ENCODE results near the gene PRF1. TPM values are rescaled to one million over a fixed set of nuclear protein-coding genes. Genes with fewer than 3 reads are reported as not detected.
"Not testable (repeated sequence)": the region's sequence is repeated elsewhere in the genome, so short reads cannot be mapped to it uniquely, and the experiment has no call there.

PRF1 gene
- polyA plus RNA-seq (ENCODE audit: insufficient read length in 4 of 4) = 1 to 10 TPM in 1 of 4 donors, under 1 TPM in 3; 0.32 to 1.4 (median 0.84) TPM

DNA sequence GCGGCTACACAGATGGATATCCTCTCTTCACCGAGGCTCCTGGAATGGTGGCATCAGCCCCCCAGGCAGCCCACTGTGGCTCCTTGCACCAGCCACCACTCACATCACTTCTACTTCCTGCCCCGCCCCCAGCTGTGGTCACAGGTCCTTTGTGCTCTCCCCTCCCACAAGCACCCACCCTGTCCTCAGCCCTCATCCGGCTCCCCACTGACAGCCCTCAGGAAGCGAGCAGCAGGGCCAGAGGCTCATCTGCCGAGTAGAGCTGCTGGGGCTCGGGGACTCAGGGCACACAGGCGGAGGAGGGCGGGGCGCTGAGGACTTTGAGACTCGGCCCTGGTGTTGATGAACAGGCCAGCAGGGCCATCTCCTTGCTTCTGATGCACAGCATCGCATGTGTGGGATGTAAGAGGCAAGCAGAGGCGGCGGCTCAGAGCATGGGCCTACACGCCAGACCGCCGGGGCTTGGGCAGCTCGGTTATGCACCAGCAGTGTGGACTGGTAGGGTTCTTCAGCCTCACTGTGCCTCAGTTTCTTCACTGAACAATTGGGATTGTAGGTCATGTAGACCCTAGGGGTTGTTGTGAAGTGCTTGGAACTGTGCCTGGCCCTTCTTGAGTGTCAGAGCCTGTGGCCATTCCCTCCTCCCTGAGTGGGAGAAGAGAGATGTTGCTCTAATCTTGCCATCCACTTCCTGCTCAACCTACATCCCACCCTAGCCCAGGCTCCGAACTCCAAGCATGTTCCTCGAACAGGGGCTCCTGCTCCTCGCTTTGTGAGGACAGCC is at the start of gene PRF1:
PRF1 (minus strand) TSS at position 77 of the 784 bp plus-strand sequence. CDS start 1,839 bp downstream, outside the sequence.
- DNase-seq (ENCODE audit: low read depth in 4 of 4, low spot score in 3 of 4) = no peak

DNA sequence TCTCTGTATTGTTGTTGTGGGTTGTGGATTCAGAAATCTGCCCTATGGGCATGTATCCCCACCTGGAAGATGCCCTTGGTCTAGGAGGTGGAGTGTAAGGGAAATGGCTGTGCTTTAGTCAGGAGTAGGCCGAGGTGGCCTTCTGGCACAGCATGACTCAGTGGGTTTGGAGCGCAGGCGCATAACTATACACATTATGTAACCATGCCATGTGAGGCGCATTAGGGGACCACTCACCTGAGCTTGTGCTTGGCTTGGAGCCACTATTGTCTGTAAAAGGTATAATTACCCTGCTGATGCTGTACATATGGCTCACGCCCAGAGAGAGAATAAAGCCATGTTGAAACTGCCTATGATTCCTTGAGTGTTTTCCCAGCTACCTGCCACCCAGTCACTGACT is 49.1 kb upstream of the PRF1 start:
- no peak for DNase-seq (ENCODE audit: low read depth in 4 of 4, low spot score in 3 of 4)

DNA sequence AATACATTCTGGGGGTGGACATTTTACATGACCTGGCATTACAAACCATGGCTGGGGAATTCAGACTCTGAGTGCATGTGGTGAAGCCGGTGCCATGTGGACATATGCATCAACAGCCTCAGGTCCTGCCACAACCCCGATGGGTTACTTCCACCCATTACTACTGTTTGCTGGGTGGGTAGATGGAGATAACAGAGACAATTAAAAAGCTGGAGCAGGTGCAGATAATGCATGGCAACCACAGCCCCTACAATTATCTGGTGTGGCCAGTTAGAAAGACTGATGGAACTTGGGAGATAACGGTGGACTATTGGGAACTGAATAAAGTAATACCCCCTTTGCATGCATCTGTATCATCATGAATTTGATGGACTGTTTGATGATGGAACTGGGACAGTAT is 48.2 kb upstream of the PRF1 start:
- DNase-seq (ENCODE audit: low read depth in 4 of 4, low spot score in 3 of 4) = no peak

DNA sequence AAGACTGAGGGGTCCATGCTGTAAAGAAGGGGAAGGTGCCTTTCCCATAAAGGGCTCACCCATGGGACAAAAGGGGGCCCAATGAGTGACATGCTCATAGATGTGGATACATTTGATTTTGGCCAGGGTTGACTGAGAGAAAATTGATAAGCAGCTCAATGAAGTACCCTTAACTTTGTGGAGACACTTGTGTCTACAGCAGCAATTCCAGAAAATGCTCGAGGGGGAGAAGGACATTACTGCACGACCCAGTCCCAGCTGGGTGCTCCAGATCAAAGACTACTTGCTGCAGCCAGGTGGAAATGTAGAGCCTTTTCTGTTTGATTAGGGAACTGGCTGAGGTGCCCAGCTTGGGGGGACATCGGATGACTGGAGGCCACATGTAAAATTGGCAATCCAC is 47.6 kb upstream of the PRF1 start:
- DNase-seq (ENCODE audit: low read depth in 4 of 4, low spot score in 3 of 4) = no peak

DNA sequence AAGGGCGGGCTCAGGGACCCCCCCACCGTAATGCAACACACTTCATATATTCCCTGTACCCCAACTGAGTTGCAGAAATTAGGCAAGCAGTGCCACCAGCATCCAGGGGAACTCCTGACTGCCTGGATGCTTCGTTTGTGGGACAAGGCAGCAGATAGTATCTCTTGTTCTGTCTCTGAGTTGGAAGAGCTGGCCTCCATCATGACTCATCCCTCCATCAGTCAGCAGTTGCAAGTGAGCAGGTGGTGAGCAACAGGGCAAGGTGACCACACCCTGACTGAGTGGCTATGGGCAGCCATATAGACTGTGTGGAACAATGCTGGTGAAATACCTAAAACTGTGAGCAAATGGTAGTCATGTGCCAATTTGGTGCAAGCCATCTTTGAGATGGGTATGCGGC is 47.0 kb upstream of the PRF1 start:
- no peak for DNase-seq (ENCODE audit: low read depth in 4 of 4, low spot score in 3 of 4)

DNA sequence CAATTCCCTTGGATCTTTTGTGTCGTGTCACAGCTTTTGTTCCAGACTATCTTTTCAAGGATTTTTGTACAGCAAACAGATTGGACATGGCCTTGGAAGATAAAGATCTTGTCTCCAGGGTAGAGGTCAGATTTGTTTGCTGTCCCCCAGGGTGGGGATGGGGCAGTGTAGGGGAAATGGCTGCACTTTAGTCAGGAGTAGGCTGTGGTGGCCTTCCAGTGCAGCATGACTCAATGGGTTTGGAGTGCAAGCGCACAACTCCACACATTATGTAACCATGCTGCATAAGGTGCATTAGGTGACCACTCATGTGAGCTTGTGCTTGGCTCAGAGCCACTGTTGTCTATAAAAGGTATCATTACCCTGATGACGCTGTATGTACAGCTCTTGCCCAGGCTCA is 45.9 kb upstream of the PRF1 start:
- DNase-seq (ENCODE audit: low read depth in 4 of 4, low spot score in 3 of 4) = no peak

DNA sequence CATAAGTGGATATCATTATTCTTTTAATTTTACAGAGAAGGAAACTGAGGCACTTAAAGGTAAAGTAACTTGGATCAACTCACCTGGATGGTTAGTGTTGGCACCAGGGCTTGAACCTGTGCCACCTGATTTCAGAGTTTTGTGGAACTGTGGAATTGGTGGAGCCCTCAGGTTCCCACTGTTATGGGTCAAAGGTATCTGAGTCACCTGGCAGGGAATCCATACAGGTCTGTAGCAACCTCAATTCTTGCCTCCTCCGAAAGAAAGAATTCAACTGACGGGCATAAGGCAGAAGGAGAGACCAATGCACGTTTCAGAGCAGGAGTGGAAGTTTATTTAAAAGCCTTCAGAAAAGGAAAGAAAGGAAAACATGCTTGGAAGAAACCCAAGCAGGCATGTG is 44.5 kb upstream of the PRF1 start:
- no peak for DNase-seq (ENCODE audit: low read depth in 4 of 4, low spot score in 3 of 4)

DNA sequence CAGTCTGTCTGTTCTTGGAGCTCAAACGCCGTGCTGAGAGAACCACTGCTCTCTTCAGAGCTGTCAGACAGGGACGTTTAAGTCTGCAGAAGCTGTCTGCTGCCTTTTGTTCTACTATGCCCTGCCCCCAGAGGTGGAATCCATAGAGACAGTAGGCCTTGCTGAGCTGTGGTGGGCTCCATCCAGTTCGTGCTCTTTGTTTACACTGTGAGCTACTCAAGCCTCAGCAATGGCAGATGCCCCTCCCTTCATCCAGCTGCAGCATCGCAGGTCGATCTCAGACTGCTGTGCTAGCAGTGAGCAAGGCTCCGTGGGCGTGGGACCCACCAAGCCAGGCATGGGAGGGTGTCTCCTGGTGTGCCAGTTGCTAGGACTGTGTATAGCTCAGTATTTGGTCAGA is 42.4 kb upstream of the PRF1 start:
- DNase-seq (ENCODE audit: low read depth in 4 of 4, low spot score in 3 of 4) = not testable (repeated sequence)

DNA sequence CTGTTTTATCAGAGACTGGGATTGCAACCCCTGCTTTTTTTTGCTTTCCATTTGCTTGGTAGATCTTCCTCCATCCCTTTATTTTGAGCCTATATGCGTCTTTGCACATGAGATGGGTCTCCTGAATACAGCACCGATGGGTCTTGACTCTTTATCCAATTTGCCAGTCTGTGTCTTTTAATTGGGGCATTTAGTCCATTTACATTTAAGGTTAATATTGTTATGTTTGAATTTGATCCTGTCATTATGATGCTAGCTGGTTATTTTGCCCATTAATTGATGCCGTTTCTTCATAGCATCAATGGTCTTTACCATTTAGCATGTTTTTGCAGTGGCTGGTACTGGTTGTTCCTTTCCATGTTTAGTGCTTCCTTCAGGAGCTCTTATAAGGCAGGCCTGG is 40.7 kb upstream of the PRF1 start:
- not testable (repeated sequence) for DNase-seq (ENCODE audit: low read depth in 4 of 4, low spot score in 3 of 4)

DNA sequence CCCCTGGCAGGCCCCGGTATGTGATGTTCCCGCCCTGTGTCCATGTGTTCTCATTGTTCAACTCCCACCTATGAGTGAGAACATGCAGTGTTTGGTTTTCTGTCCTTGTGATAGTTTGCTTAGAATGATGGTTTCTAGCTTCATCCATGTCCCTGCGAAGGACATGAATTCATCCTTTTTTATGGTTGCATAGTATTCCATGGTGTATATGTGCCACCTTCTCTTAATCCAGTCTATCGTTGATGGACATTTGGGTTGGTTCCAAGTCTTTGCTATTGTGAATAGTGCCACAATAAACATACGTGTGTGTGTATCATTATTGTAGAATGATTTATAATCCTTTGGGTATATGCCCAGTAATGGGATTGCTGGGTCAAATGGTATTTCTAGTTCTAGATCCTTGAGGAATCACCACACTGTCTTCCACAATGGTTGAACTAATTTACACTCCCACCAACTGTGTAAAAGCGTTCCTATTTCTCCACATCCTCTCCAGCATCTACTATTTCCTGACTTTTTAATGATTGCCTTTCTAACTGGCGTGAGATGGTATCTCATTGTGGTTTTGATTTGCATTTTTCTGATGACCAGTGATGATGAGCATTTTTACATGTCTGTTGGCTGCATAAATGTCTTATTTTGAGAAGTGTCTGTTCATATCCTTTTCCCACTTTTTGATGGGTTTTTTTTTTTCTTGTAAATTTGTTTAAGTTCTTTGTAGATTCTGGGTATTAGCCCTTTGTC is 37.3 kb upstream of the PRF1 start:
- DNase-seq (ENCODE audit: low read depth in 4 of 4, low spot score in 3 of 4) = not testable (repeated sequence)

DNA sequence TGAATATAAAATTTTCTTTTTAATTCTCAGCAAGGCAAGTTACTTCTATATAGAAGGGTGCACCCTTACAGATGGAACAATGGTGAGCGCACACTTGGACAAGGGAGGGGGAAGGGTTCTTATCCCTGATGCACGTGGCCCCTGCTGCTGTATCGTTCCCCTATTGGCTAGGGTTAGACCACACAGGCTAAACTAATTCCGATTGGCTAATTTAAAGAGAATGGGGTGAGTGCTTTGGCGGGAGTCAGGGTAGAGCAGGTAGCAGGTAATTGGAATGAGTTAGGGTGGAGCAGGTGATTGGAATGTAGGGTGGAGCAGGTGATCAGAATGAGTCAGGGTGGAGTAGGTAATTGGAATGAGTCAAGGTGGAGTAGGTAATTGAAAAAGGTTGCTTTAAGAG is 32.0 kb upstream of the PRF1 start:
- not testable (repeated sequence) for DNase-seq (ENCODE audit: low read depth in 4 of 4, low spot score in 3 of 4)

DNA sequence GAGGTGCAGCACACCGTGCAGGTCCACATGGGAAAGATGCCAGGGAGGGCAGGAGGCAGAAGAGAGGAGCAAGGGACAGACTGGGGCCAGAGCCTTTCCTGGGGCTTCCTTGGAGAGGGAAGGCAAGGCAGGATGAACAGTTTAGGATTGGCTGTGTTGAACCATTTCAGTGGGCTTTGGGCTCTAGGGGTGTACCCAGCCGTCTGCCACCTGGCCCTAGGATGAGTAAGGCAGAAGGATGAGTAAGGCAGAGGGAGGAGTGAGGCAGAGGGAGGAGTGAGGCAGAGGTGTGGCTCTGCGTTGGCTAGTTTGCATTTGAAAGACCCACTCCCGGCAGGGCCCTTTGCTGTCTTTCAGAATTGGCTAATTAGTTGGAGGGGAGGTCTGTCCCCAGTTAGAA is 31.5 kb upstream of the PRF1 start:
- no peak for DNase-seq (ENCODE audit: low read depth in 4 of 4, low spot score in 3 of 4)

DNA sequence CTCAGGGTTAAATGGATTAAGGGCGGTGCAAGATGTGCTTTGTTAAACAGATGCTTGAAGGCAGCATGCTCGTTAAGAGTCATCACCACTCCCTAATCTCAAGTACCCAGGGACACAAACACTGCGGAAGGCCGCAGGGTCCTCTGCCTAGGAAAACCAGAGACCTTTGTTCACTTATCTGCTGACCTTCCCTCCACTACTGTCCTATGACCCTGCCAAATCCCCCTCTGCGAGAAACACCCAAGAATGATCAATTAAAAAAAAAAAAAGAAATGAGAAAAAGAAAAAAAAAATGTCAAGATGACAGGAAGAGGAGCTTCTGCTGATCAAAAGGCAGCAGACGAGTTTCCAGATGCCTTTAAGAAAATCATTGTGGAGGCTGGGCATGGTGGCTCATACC is 29.2 kb upstream of the PRF1 start:
- not testable (repeated sequence) for DNase-seq (ENCODE audit: low read depth in 4 of 4, low spot score in 3 of 4)

DNA sequence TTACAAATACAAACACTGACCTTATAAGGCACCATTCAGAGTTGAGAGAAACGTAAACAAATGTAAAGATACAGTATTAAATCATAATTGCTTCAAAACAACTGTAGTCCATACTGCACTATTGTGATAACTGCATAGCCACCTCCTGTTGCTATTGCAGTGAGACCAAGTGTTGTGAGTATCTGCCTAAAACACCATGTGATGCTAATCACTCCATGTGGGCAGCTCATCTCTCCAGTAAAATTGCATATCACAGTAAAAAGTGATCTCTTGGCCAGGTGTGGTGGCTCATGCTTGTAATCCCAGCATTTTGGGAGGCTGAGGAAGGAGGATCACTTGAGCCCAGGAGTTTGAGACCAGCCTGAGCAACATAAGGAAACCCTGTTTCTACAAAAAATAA is 26.8 kb upstream of the PRF1 start:
- DNase-seq (ENCODE audit: low read depth in 4 of 4, low spot score in 3 of 4) = no peak

DNA sequence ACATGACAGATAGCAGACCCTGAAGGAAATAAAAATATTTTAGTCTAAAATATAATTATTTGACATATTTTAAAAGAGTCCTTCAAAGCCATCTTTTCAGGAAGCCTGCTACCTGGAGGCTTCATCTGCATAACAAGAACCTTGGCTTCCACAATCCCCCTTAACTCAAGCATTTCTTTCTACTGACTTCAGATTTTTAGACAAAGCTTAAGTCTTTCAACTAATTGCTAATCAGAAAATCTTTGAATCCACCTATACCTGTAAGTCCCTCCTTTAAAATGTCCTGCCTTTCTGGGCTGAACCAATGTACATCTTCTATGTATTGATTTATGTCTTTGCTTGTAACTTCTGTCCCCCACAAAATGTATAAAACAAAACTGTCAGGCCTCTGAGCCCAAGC is 23.5 kb upstream of the PRF1 start:
- DNase-seq (ENCODE audit: low read depth in 4 of 4, low spot score in 3 of 4) = no peak

DNA sequence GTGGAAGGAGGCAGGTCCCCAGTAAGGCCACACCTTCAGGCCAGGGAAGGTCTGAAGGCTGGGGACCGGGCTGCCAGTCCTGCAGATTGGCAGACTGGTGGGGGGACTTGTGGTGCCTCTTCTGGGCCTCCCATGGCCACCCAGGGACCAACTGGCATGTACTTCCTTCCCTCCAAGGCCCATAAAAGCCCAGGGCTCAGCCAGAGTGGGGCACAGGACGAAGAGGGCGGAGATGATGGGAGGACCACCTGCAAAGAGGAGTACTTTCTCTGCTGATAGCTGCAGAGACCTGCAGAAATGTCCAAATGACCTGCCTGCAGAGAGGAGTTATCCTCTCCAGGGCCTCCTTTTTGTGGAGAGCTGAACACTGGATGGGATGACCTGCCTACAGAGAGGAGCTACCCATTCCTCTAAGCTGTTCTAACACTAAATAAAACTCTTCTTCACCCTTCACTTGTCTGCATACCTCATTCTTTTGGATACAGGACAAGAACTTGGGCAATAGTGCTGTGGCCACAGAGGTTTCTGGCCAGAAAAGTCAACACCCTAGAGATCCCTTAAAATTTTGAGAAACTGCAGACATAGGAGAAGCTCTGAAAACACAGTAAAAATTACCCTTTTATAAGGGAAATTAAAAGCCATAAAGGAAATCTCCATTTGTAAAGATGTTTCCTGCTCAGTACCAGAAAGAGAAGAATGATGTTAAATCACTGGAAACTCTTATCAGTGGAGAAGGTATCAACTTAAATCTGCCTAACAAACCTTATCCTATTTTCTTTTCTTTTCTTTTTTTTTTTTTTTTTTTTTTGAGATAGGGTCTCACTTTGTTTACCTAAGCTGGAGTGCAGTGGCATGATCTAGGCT is 20.7 kb upstream of the PRF1 start:
- no peak for DNase-seq (ENCODE audit: low read depth in 4 of 4, low spot score in 3 of 4)

DNA sequence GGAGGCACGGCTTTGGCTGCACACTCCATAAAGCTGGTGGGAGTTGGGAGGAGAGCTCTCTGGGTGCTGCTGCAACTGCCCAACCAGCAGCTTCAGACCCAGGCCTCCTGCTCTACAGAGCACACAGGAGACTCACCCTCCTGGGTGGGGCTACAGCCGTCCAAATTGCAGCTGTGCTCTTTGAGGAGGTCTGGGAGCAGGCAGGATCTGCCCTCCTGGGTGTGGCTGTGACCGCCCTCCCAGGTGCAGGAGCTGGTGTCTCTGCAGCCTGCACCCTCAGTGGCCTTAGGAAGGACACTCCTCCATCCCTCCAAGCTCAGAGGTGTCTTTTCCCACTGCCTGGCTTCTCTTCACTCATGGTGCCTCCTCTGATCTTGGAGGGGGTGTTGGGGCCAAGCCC is 20.0 kb upstream of the PRF1 start:
- no peak for DNase-seq (ENCODE audit: low read depth in 4 of 4, low spot score in 3 of 4)

DNA sequence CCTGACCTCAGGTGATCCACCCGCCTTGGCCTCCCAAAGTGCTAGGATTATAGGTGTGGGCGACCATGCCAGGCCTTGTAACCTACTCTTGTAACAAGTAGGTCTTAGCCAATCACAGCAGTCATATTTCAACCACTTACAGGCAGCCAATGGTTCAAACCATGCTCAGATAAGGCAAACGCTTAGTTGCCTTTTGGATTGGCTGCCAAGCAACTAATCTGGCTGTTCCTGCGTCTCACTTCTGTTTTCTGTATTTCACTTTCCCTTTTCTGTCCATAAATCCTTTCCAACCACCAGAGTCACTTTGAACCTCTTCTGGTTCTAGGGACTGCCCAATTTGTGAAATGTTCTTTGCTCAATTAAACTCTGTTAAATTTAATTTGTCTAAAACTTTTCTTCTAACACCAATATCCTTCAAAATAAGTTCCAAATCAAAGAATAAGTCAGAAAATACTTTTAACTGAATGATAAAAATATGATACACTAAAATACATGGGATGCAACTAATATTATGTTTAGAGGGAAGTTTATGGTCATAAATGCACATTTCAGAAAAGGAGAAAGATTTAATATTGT is 19.1 kb upstream of the PRF1 start:
- no peak for DNase-seq (ENCODE audit: low read depth in 4 of 4, low spot score in 3 of 4)

DNA sequence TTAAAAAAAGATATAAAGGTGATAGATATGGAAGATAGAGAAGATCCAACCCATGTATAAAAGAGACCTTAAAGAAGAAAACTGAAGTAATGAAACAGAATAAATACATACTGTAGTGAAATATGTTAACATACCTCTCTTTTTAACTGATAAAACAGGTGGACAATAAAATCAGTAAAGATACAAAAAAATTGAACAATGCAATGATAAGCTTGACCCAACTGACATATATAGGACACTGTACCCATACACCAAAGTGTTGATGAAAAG is 17.4 kb upstream of the PRF1 start:
- no peak for DNase-seq (ENCODE audit: low read depth in 4 of 4, low spot score in 3 of 4)

DNA sequence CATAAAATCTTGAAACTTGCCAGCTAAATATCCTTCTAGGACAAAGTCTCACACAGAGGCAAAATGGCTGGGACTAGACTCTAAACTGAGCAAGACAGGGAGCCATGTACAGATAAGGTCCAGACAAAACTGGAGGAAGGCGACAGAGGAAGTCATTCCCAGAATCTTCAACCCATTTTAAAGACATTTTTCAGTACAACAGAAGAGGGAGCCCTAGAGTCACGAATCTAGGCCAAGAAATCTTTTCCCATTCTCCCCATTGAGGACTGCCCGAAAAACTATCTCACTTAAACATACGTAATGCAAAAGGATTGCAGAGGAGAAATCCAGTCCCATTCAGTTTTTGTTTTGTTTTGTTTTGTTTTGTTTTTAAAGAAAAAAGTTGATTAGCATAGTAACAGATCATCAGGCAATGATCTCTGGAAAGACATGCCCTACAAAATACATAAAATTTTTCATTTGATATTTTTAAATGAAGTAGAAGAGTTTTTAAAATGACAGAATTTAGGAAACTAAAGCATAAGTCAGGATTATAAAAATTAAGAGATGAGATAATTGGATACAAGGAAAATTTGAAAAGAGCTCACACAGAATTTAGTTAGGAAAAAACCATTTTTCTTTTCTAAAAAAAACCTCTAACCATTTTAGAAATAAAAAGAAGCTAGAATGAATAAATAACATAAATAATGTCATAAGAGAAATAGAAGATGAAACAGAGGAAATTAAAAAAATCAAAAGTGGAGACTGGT is 16.9 kb upstream of the PRF1 start:
- DNase-seq (ENCODE audit: low read depth in 4 of 4, low spot score in 3 of 4) = no peak
